NCI-H2081 (cell line): ENCODE results near the gene HS6ST2.

Source experiments
- DNase-seq, 2 experiments: peaks; one replicate each; lab custom pipeline; 2025; lab: John Stamatoyannopoulos, UW

The HS6ST2 gene

GRCh38 chrX:132615391-132616131, 342.9 kb downstream of the HS6ST2 start:
- peak in 1 of 2 experiments; percentile 21 for DNase-seq

- no peak for DNase-seq
These were observed 344.1 kb downstream of the HS6ST2 start for GRCh38 chrX:132614297-132614696.

- DNase-seq = no peak
These were observed 344.6 kb downstream of the HS6ST2 start for GRCh38 chrX:132613801-132614200.

DNA sequence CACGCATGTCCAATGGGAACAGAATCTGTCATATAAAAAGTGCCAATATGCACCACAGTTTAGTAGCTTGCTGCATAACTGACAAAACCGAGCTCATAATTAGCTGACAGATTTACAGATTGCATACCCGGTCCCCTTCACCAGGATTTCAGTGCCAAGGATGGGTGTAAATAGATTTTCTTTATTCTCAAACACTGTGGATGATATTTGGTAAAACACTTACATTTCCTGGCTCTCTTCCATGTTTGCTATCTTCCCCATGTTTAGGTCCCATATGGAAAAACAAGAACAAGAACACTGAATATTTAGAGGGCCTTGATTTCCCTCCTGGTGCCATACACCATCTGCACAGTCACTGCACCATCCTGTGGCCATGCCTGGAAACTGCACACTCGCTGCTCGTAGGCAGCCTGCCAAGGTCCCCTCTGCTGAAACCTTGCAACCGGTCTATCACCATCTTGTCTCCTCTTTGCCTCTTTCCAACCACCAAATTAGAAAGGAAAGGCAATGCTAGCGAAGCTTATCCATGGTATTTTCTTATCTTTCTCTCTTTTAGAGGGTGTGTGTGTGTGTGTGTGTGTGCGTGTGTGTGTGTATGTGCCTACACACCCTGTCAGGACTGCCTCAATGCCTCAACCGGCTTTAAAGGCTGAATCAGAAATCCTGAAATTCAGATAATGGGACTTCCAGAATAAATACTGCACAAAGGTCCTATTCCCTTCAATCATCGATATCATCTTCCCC, 345.4 kb downstream of the HS6ST2 start:
- DNase-seq = peak; percentile 40 to 49

GRCh38 chrX:132610536-132610935, 347.9 kb downstream of the HS6ST2 start:
- DNase-seq = no peak

- DNase-seq = no peak
These were observed 349.0 kb downstream of the HS6ST2 start for GRCh38 chrX:132609362-132609848.

- DNase-seq = no peak
These were observed 354.6 kb downstream of the HS6ST2 start for GRCh38 chrX:132603700-132604286.

DNA sequence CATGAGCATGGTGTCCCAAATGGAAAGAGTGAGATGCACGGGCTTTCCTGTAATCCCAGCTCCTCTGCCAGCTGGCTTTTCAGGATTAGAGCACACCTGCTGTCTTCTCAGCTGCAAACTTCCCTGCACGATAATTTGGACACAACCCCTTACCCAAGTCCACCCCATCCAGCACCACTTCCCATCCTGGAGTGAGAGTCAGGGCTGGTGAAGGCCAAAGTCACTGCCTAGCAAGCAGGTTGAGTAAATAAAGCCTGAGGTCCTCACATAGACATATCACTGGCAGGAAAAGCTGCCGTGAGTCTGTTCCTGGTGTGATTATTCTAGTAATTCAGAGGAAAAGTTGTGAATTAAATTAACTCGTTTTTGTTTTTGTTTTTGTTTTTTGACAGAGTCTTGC, 355.7 kb downstream of the HS6ST2 start:
- no peak for DNase-seq

GRCh38 chrX:132594999-132595398, 363.4 kb downstream of the HS6ST2 start:
- no peak for DNase-seq

GRCh38 chrX:132594129-132594528, 364.3 kb downstream of the HS6ST2 start:
- DNase-seq = no peak

DNA sequence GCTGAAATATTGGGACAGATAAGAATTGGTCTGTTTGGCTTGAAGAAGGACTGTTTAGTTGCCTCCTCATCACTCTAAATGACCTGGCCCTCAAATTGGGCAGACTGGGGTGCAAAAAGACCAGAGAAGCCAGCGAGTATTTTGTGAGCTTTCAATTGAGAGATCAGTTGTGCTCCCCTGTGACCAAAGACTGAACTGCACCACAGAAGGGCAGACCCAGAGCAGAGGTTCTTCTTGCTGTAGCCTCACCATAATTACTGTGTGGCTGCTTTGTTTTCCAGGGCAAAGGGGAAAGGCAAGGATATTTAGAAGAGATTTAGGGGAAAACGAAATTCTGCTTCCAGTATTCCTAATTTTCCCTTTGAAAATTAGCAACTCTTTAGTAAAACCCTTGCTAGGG, 365.5 kb downstream of the HS6ST2 start:
- peak in 1 of 2 experiments; percentile 49 for DNase-seq

- DNase-seq = peak in 1 of 2 experiments; percentile 59
These were observed 366.6 kb downstream of the HS6ST2 start for GRCh38 chrX:132591719-132592275.

DNA sequence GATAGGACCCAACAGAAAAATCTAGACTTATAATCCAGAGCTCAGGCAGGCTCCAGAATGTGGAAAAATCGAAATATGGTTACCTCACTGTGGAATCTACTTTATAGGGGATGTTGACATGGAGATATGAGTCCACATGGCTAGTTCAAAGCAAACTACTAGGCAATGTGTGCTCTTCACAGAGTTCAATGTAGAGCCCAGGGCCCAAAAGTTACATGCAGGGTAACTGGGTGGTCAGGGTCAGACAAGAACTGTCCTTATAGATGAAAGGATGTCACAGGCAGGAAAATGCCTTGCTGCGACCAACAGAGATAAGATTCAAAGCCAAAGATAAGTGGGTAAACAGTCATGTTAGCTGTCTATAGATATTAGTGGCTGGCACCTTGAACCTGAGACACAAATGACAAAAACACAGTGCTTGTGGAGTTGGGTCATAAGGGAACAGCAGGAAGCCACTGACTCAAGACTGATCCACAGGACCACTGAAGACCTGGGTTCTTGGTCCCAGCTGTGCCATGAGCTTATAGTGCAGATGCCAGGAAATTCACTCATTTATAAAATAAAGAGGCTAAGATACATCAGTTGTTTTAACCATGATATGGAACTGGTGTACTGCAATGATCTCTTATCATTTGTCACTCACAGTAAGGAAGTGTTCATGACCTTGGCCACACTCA, 367.9 kb downstream of the HS6ST2 start:
- no peak for DNase-seq

DNA sequence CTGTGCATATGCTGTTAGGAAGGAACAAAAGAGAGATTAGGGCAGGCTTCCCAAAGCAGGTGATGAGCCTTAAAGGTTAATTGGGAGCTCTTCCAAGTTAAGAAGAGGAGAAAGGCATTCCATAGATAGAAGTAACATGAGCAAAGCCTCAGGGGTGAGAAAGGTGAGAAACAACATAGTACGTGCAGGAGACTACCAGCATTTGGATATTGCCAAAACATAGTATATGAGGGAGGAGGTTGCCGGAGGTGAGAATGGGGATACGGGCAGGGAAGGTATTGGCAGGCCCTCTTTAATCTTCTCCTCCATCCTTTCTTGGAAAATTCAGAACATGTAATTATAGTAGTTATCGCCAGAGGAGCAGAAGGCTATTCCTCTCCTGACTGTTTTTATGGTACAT, 373.5 kb downstream of the HS6ST2 start:
- no peak for DNase-seq

- peak in 1 of 2 experiments; percentile 76 for DNase-seq
These were observed 381.5 kb downstream of the HS6ST2 start for GRCh38 chrX:132576939-132577338.
